PFSK-1 (cell line): Measurements from ENCODE around the gene SEMG2.

Experiments used
- POLR2AphosphoS5 ChIP-seq: IDR thresholded peaks from 2 replicates; pipeline ENCODE4 v1.6.1; 2012; ENCODE audit warnings: low read depth, mild to moderate bottlenecking, control low read depth, low read length, moderate library complexity
- REST ChIP-seq, 2 experiments: IDR thresholded peaks; 2 replicates each; pipeline versions ENCODE4 v1.6.1 to v1.8.0; 2011 to 2012; ENCODE audit warnings: low read depth in 2 of 2, low read length in 2 of 2, control low read depth in 1 of 2, inconsistent platforms in 1 of 2, mild to moderate bottlenecking in 1 of 2, moderate library complexity in 1 of 2; ENCODE audit not compliant: insufficient read depth in 1 of 2

GRCh38 chr20:45212836-45213235 lies 8.3 kb upstream of the SEMG2 start:
- no peak for TF ChIP-seq POLR2AphosphoS5
- no peak for TF ChIP-seq REST (IDR thresholded peaks at IDR 0.05; ENCODE audit: insufficient read depth in 1 of 2, low read depth in 2 of 2, low read length in 2 of 2)
